HUES64 (cell line): ENCODE measurements around the gene KCNMB2.

Source experiments
- H3K27ac ChIP-seq: 2 replicates; pipeline ENCODE4 v1.7.0; 2013; ENCODE audit warnings: low read depth, low read length, inconsistent platforms
- H3K27me3 ChIP-seq: 2 replicates; pipeline ENCODE4 v1.6.1; 2013; ENCODE audit warnings: mild to moderate bottlenecking, low read length; ENCODE audit not compliant: insufficient read depth
- H3K36me3 ChIP-seq: 2 replicates; pipeline ENCODE4 v1.6.1; 2013; ENCODE audit warnings: mild to moderate bottlenecking, low read length; ENCODE audit not compliant: insufficient read depth
- H3K4me1 ChIP-seq: 2 replicates; pipeline ENCODE4 v1.6.1; 2013; ENCODE audit warnings: mild to moderate bottlenecking, low read length, moderate library complexity; ENCODE audit not compliant: insufficient read depth
- H3K4me3 ChIP-seq: 2 replicates; pipeline ENCODE4 v1.5.1; 2013; ENCODE audit warnings: mild to moderate bottlenecking, low read length, moderate library complexity
- H3K9ac ChIP-seq: 2 replicates; pipeline ENCODE4 v1.6.1; 2013; ENCODE audit warnings: mild to moderate bottlenecking, low read depth, low read length
- H3K9me3 ChIP-seq: 2 replicates; pipeline ENCODE4 v1.6.1; 2013; ENCODE audit warnings: low read depth, low read length; ENCODE audit not compliant: insufficient read depth
- whole genome bisulfite sequencing: fragments of 150-250, 120-280 bp; methylation state at CpG from one replicate; pipeline ENCODE4 v1.1.7; 2013; ENCODE audit warnings: missing lambda C conversion rate; 5-methylcytosine and 5-hydroxymethylcytosine counted together

KCNMB2 gene

DNA sequence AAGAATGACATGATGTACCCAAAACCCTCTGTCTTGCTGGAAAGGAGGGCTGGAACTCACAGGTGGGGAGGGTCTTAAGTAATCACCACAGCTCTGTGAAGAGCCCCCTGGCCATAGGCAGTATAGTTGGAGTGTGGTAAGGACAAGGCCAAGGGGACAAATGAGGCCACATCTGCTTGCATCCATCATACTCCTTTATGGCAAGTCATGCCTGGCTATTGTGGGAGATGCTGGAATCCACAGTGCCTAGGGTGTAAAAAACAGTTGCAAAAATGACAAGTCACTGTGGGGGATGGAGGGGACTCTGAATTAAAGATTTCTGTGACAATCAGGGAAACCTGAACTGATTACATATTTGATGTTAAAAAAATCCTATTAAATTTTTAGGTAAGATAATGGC lies 258.5 kb downstream of the KCNMB2 start:
- Histone ChIP-seq H3K36me3 (no peaks in the 10 kb centered on the region), H3K27ac (no peak overlapping the region)

DNA sequence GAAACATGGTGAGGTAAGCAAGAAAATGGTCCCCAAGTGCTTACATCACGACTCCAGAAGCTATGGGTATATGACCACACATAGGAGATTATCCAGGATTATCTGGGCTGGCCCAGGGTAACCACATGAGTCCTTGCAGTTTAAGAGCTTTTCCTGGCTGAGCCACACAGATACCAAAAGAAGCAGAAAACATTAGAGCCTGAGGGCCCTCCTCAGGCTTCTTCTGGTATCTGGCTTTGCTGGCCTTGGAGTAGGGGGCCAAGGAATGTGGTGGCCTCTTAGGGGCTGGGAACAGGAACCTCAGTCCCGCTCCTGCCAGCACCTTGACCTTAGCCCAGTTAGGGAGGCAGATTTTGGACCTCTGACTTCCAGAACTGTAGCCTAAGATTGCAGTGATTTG lies 259.1 kb downstream of the KCNMB2 start:
- Histone ChIP-seq H3K36me3 (no peaks in the 10 kb centered on the region), H3K9ac (no peak overlapping the region), H3K9me3 (no peaks in the 10 kb centered on the region), H3K27me3 (no peaks in the 10 kb centered on the region), H3K4me1 (no peaks in the 10 kb centered on the region), H3K4me3 (no peak overlapping the region), H3K27ac (no peak overlapping the region)
- 84% methylated on average over 2 of the region's 2 CpGs for WGBS

More for the DNA sequence above, 258.5 kb downstream of the KCNMB2 start:
- no peaks in the 10 kb centered on the region for H3K4me1 ChIP-seq
- H3K4me3 ChIP-seq = no peak overlapping the region
- H3K27me3 ChIP-seq = no peaks in the 10 kb centered on the region
- no peak overlapping the region for H3K9ac ChIP-seq
- no peaks in the 10 kb centered on the region for H3K9me3 ChIP-seq

DNA sequence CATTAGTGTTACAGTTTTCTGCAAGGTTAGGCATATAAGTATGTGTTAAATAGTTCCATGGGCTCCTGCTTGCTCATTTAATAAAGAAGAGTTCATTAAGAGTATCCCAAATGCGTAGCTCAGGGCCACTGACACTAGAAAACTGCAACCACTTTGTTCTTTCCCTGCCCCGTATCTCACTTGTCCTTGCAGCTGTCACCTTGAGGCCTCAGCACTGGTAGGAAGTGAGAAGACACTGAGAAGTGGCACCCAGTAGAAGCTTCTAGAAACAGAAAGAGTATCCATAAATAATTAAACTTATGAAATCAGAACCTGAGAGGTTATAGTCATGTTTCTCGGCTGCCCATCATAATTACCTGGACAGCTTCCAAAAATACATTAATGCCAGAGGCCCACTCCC lies 266.0 kb downstream of the KCNMB2 start:
- Histone ChIP-seq H3K4me3 (no peak overlapping the region), H3K9ac (no peak overlapping the region), H3K4me1 (peaks cover 2% of the 10 kb centered on the region; the same call in 1 of the 2 replicates), H3K9me3 (no peaks in the 10 kb centered on the region), H3K27me3 (no peaks in the 10 kb centered on the region), H3K27ac (no peak overlapping the region), H3K36me3 (no peaks in the 10 kb centered on the region)
- 91% methylated on average over 3 of the region's 3 CpGs for WGBS

DNA sequence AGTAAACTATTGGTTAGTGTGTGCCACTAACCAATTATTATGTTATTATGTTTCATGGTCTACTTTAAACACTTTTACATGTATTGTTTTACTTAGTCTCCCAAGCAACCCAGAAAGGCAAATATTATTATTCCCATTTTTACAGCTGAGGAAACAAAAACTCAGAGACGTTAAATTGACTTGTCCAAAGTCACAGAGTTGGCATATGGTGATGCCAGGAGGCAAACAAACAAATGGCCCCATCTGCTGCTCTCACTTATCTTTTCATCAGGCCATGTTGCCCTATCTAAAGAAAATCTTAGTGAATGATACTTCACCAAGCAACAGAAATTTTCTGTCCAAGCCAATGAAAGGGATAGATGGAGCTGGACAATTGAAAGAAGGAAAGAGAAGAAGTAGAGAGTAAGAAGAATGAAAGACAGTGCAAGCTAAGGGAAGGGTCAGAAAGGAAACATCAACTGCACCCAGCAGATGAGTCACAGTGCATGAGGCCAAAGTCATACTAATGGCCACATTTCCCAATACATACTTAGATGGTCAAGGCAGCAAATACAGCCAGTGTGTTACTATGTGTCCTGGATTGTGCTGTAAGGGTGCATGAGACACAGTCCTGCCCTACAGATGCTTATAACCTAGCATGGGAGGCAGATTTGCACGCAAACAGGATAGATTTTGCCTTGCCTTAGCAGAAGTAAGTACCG lies 266.9 kb downstream of the KCNMB2 start:
- Histone ChIP-seq H3K4me3 (no peak overlapping the region), H3K27me3 (no peaks in the 10 kb centered on the region), H3K27ac (no peak overlapping the region), H3K36me3 (no peaks in the 10 kb centered on the region), H3K9me3 (no peaks in the 10 kb centered on the region), H3K9ac (no peak overlapping the region), H3K4me1 (peaks cover 5% of the 10 kb centered on the region; the same call in 1 of the 2 replicates)
- 93% methylated on average over 3 of the region's 3 CpGs for WGBS

DNA sequence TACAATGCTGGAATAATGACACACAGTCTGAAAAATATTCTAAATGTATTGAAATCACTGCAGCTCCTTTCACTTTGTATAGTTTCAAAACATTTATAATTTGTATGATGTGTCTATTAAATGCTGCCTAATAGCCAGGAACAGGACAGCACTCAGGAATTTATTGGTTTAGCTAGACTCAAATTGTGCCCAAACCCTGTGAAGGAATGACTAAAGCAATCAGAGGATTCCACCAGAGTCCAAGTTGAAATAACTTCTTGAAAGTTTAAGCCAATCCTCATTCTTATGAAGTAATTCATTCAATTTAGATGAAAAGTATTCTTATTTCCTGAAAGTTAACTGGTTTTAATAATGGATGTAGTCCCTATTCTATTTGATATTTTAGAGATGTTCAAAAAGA lies 268.4 kb downstream of the KCNMB2 start:
- no peaks in the 10 kb centered on the region for H3K27me3 ChIP-seq
- no peak overlapping the region for H3K9ac ChIP-seq
- H3K4me1 ChIP-seq = peaks cover 5% of the 10 kb centered on the region; the same call in 1 of the 2 replicates
- H3K9me3 ChIP-seq = no peaks in the 10 kb centered on the region
- H3K4me3 ChIP-seq = no peak overlapping the region
- no peaks in the 10 kb centered on the region for H3K36me3 ChIP-seq
- H3K27ac ChIP-seq = no peak overlapping the region

DNA sequence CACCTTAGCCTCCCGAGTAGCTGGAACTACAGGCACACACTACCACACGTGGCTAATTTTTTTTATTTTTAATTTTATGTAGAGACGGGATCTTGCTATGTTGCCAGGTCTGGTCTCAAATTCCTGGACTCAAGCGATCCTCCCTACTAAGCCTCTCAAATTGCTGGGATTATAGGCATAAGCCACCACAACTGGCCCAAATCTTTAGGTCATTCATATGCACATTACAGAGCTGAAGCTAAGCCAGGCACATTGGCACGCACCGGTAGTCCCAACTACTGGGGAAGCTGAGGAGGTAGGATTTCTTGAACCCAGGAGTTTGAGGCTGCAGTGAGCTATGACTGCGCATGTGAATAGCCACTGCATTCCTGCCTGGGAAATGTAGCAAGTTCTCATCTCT lies 269.5 kb downstream of the KCNMB2 start:
- WGBS = 91% methylated on average over 7 of the region's 7 CpGs
- Histone ChIP-seq H3K4me1 (peaks cover 5% of the 10 kb centered on the region; the same call in 1 of the 2 replicates), H3K27me3 (no peaks in the 10 kb centered on the region), H3K9me3 (no peaks in the 10 kb centered on the region), H3K9ac (no peak overlapping the region), H3K27ac (no peak overlapping the region), H3K36me3 (no peaks in the 10 kb centered on the region), H3K4me3 (no peak overlapping the region)

DNA sequence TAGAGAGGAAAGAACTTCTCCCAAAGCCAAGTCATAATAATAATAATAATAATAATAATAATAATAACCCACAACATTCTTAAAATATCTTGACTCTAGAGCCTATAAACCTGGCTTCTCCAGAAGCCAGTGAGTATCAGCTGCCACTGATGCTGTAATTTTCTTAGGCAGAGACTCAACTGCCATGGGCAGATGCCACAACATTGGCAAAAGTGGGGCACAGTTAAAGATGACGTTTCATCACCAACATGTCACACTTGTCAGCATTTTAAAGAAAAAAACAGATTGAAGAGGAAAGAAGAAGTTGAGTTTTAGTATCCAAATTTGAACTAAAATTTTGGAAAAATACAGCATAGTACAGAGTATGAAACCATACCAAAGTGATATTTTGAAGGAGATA lies 270.4 kb downstream of the KCNMB2 start:
- H3K9ac ChIP-seq = no peak overlapping the region
- H3K4me3 ChIP-seq = no peak overlapping the region
- H3K27me3 ChIP-seq = no peaks in the 10 kb centered on the region
- no peaks in the 10 kb centered on the region for H3K36me3 ChIP-seq
- H3K9me3 ChIP-seq = no peaks in the 10 kb centered on the region
- no peak overlapping the region for H3K27ac ChIP-seq
- no CpG with 5 or more reads among the region's 1 CpG for WGBS
- peaks cover 5% of the 10 kb centered on the region; the same call in 1 of the 2 replicates for H3K4me1 ChIP-seq

DNA sequence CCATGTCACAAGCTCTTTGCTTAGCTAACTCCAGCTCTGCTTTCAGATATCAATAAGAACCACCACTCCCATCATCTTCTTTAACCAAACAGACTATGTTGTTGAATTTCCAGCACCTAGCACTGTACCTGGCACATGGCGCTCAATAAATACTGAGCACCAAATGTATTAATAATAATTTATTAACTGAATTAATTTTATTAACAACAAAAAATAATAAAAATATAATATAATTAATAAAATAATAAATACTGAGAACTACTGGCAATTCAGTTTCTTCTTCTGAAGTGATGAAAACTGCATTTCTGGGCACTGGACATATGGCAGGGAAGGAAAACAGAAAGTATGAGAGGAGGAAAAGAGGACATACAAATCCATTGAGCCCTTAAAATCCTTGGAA lies 271.5 kb downstream of the KCNMB2 start:
- no peak overlapping the region for H3K27ac ChIP-seq
- peaks cover 5% of the 10 kb centered on the region; the same call in 1 of the 2 replicates for H3K4me1 ChIP-seq
- no peaks in the 10 kb centered on the region for H3K36me3 ChIP-seq

DNA sequence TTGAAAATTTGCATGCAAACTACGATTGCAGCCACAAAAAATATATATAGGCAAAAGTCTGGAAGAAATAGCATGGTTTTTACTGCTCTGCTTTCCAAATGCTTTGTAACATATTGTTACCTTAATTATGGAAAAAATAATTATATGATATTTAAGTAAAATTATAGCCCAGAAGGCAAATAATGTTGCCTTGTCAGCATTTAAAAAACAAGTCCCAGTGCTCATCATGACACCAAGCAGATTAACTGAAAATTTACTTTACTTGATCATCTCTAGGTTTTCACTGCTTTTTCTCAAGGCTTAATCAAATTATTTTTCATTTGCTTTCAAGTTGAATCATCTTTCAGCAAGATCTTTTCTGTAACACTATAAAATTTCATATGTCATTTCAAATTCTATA lies 272.5 kb downstream of the KCNMB2 start:
- H3K27me3 ChIP-seq = no peaks in the 10 kb centered on the region
- H3K4me1 ChIP-seq = peaks cover 5% of the 10 kb centered on the region; the same call in 1 of the 2 replicates
- H3K9ac ChIP-seq = no peak overlapping the region
- no peak overlapping the region for H3K4me3 ChIP-seq
- WGBS = 90% methylated on average over 1 of the region's 1 CpG
- H3K36me3 ChIP-seq = no peaks in the 10 kb centered on the region
- H3K27ac ChIP-seq = no peak overlapping the region
- no peaks in the 10 kb centered on the region for H3K9me3 ChIP-seq

More for the DNA sequence above, 271.5 kb downstream of the KCNMB2 start:
- WGBS = no CpG with 5 or more reads among the region's 1 CpG
- Histone ChIP-seq H3K4me3 (no peak overlapping the region), H3K27me3 (no peaks in the 10 kb centered on the region), H3K9me3 (no peaks in the 10 kb centered on the region), H3K9ac (no peak overlapping the region)

DNA sequence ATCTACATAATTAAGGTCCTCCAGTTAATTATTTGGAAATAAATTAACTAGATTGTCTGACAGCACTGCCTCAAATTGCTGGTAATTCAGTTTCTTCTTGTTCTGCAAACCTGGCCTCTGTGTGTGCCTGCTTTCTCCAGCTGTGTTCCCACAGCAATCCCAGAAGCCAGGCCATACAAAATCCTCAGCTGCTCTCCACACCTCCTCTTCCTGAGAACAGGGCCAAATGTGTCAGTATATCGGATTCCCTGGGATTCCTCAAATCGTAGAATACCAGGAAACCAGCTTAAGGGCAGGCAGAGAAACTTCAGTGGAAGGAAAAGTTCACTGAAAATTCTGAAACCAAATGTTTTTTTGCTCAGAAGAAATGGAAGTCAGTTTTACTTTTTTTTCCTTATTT lies 273.9 kb downstream of the KCNMB2 start:
- H3K27ac ChIP-seq = no peak overlapping the region
- peaks cover 5% of the 10 kb centered on the region; the same call in 1 of the 2 replicates for H3K4me1 ChIP-seq
- no peaks in the 10 kb centered on the region for H3K27me3 ChIP-seq
- H3K36me3 ChIP-seq = no peaks in the 10 kb centered on the region
- no peaks in the 10 kb centered on the region for H3K9me3 ChIP-seq
- H3K9ac ChIP-seq = no peak overlapping the region
- 97% methylated on average over 2 of the region's 2 CpGs for WGBS
- H3K4me3 ChIP-seq = no peak overlapping the region

DNA sequence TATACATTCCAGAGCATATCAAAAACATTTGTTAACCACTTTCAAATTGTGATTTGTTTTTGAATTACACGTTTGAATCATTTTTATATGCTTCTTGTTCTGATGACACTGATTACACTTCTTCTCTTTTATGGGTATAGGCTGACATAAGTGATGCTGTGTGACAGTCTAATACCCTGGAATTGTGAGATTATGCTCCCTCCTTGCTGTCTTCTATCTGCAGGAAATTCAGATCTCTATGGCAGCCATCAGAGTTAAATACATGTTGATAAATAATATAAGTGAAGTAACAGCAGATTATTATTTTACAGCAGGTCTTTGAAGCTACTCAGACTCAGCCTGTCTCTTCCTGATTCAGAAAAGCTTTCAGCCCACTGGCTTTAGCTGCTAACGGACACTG lies 286.5 kb downstream of the KCNMB2 start:
- Histone ChIP-seq H3K9ac (no peak overlapping the region), H3K4me1 (peaks cover 9% of the 10 kb centered on the region; the same call in 1 of the 2 replicates), H3K27ac (no peak overlapping the region), H3K9me3 (no peaks in the 10 kb centered on the region), H3K27me3 (no peaks in the 10 kb centered on the region), H3K4me3 (no peak overlapping the region), H3K36me3 (no peaks in the 10 kb centered on the region)
- WGBS = 90% methylated on average over 2 of the region's 2 CpGs

DNA sequence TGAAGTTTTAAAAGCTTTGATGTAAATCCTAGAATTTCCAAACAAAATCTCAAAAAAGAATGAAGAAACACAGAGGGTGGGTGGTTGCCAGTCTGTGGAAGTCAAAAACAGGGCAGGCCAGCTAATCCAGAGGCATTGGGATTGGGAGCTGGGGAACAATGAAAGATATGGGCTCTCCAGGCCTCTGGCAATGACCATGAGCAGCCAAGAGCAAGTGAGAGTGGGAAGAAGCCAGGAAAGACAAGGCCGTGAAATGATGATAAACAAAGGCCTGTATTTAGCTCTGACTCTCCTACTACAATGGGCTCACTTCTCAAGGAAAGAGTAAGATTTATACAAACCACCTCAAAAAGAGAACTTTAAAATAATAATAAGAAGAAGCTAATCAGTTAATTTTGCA lies 286.9 kb downstream of the KCNMB2 start:
- 92% methylated on average over 1 of the region's 1 CpG for WGBS
- no peak overlapping the region for H3K9ac ChIP-seq
- H3K27ac ChIP-seq = no peak overlapping the region
- peaks cover 13% of the 10 kb centered on the region for H3K4me1 ChIP-seq
- H3K4me3 ChIP-seq = no peak overlapping the region
- H3K27me3 ChIP-seq = no peaks in the 10 kb centered on the region
- H3K36me3 ChIP-seq = no peaks in the 10 kb centered on the region
- no peaks in the 10 kb centered on the region for H3K9me3 ChIP-seq
